Neuronal stem cell (in vitro differentiated cells): ENCODE data around the gene TMEM207.

ENCODE experiments used
- DNase-seq: peaks from one replicate; pipeline ENCODE4 v3.0.0-alpha.2; 2013; ENCODE audit warnings: low spot score
- H2AFZ ChIP-seq: one replicate; pipeline ENCODE4 v1.6.1; 2013; ENCODE audit warnings: mild to moderate bottlenecking, low read length, inconsistent platforms
- H2AK5ac ChIP-seq: 2 replicates; pipeline ENCODE4 v1.6.1; 2013; ENCODE audit warnings: low read depth, mild to moderate bottlenecking, inconsistent platforms, low read length, moderate library complexity, mixed read lengths
- H2BK120ac ChIP-seq: 2 replicates; pipeline ENCODE4 v1.6.1; 2013; ENCODE audit warnings: low read depth, mild to moderate bottlenecking, inconsistent platforms, low read length, moderate library complexity, mixed read lengths
- H2BK12ac ChIP-seq: one replicate; pipeline ENCODE4 v1.6.1; 2013; ENCODE audit warnings: low read length, inconsistent platforms
- H2BK15ac ChIP-seq: 2 replicates; pipeline ENCODE4 v1.6.1; 2013; ENCODE audit warnings: mild to moderate bottlenecking, low read length, inconsistent platforms, mixed read lengths
- H2BK5ac ChIP-seq: one replicate; pipeline ENCODE4 v1.6.1; 2013; ENCODE audit warnings: inconsistent platforms, mild to moderate bottlenecking, low read length, moderate library complexity
- H3K14ac ChIP-seq: one replicate; pipeline ENCODE4 v1.6.1; 2013; ENCODE audit warnings: low read length, inconsistent platforms
- H3K18ac ChIP-seq: 2 replicates; pipeline ENCODE4 v1.6.1; 2013; ENCODE audit warnings: low read length, inconsistent platforms
- H3K23ac ChIP-seq: 2 replicates; pipeline ENCODE4 v1.6.1; 2013; ENCODE audit warnings: low read depth, mild to moderate bottlenecking, mixed read lengths, low read length, inconsistent platforms; ENCODE audit not compliant: poor library complexity
- H3K27ac ChIP-seq: replicated peaks from 3 replicates; pipeline ENCODE4 v1.5.1; 2013; ENCODE audit warnings: low read length, inconsistent platforms
- H3K27me3 ChIP-seq, 3 experiments: 2 replicates each; pipeline ENCODE4 v1.6.1; 2013; ENCODE audit warnings: low read length in 3 of 3, mild to moderate bottlenecking in 2 of 3, inconsistent platforms in 1 of 3, low read depth in 1 of 3, mixed read lengths in 1 of 3, moderate library complexity in 1 of 3; ENCODE audit not compliant: control insufficient read depth in 3 of 3, insufficient read depth in 3 of 3
- H3K36me3 ChIP-seq, 2 donors: replicated peaks in 1 of 2; 2 replicates each; pipeline ENCODE4 v1.6.1; 2013; ENCODE audit warnings: low read length in 2 of 2; ENCODE audit not compliant: control insufficient read depth in 2 of 2, insufficient read depth in 2 of 2
- H3K4ac ChIP-seq: 2 replicates; pipeline ENCODE4 v1.6.1; 2013; ENCODE audit warnings: inconsistent platforms, mild to moderate bottlenecking, low read length, moderate library complexity
- H3K4me1 ChIP-seq, 2 donors: 1 replicate in 1 of 2; 2 replicates in 1 of 2; pipeline ENCODE4 v1.6.1; 2013; ENCODE audit warnings: low read length in 2 of 2, low read depth in 1 of 2; ENCODE audit not compliant: control insufficient read depth in 2 of 2, insufficient read depth in 1 of 2
- H3K4me2 ChIP-seq: one replicate; pipeline ENCODE4 v1.6.1; 2013; ENCODE audit warnings: mild to moderate bottlenecking, low read length, inconsistent platforms; ENCODE audit not compliant: insufficient read depth, poor library complexity, severe bottlenecking
- H3K4me3 ChIP-seq, 2 donors: 2 replicates each; pipeline ENCODE4 v1.5.1; 2013; ENCODE audit warnings: low read length in 2 of 2, mild to moderate bottlenecking in 2 of 2, inconsistent platforms in 1 of 2, moderate library complexity in 1 of 2
- H3K79me1 ChIP-seq: one replicate; pipeline ENCODE4 v1.6.1; 2013; ENCODE audit warnings: low read depth, mild to moderate bottlenecking, inconsistent platforms, low read length, moderate library complexity
- H3K9ac ChIP-seq: one replicate; pipeline ENCODE4 v1.6.1; 2013; ENCODE audit warnings: mild to moderate bottlenecking, low read depth, low read length, inconsistent platforms; ENCODE audit not compliant: poor library complexity
- H3K9me3 ChIP-seq, 2 donors: replicated peaks in 1 of 2; 2 replicates each; pipeline versions ENCODE3 to v1.6.1; 2013; ENCODE audit warnings: low read length in 2 of 2, mild to moderate bottlenecking in 2 of 2, inconsistent platforms in 1 of 2, low read depth in 1 of 2, mixed read lengths in 1 of 2, moderate library complexity in 1 of 2; ENCODE audit not compliant: control insufficient read depth in 2 of 2, insufficient read depth in 1 of 2
- H4K8ac ChIP-seq: one replicate; pipeline ENCODE4 v1.6.1; 2013; ENCODE audit warnings: low read depth, mild to moderate bottlenecking, inconsistent platforms, low read length, moderate library complexity
- H4K91ac ChIP-seq: one replicate; pipeline ENCODE4 v1.6.1; 2013; ENCODE audit warnings: low read length, low read depth, mild to moderate bottlenecking, inconsistent platforms; ENCODE audit not compliant: poor library complexity
- WGBS, 2 donors: extraction: QIAGEN DNeasy Blood & Tissue Kit; methylation state at CpG; one replicate each; pipeline ENCODE4 v1.1.7; 2013; ENCODE audit warnings: missing lambda C conversion rate in 2 of 2, mixed read lengths in 1 of 2; ENCODE audit not compliant: insufficient read length in 2 of 2, insufficient replicate concordance in 1 of 2; ENCODE audit errors: extremely low coverage in 2 of 2; 5-methylcytosine and 5-hydroxymethylcytosine counted together

TMEM207 gene

GRCh38 chr3:190492966-190493365, 43.3 kb upstream of the TMEM207 start:
- Histone ChIP-seq H3K79me1 (no peaks in the 10 kb centered on the region), H3K4me3 (no peak overlapping the region), H3K36me3 (no peaks in the 10 kb centered on the region), H3K9me3 (no peaks in the 10 kb centered on the region), H2AFZ (no peak overlapping the region), H2BK5ac (no peak overlapping the region), H2BK12ac (no peak overlapping the region), H3K27ac (no peak overlapping the region), H3K4me1 (peaks cover 0 to 2% of the 10 kb centered on the region in 2 donors), H3K9ac (no peak overlapping the region), H3K4ac (no peak overlapping the region), H2AK5ac (no peak overlapping the region), H3K18ac (no peak overlapping the region), H3K4me2 (no peak overlapping the region), H2BK120ac (no peak overlapping the region), H3K23ac (no peak overlapping the region), H2BK15ac (no peak overlapping the region), H3K14ac (no peak overlapping the region), H4K8ac (no peak overlapping the region), H3K27me3 (peaks cover 0 to 3% (median 0%) of the 10 kb centered on the region in 3 experiments), H4K91ac (no peak overlapping the region)
- no peak for DNase-seq
- WGBS, 2 donors: no CpG with 5 or more reads among the region's 4 CpGs

- no peak overlapping the region for H3K4ac ChIP-seq
- no peak overlapping the region for H3K4me3 ChIP-seq
- H3K18ac ChIP-seq: no peak overlapping the region
- no peak overlapping the region for H3K14ac ChIP-seq
- H3K79me1 ChIP-seq: no peaks in the 10 kb centered on the region
- H2AK5ac ChIP-seq: no peak overlapping the region
- H4K8ac ChIP-seq: no peak overlapping the region
- no peak overlapping the region for H2BK15ac ChIP-seq
- no peak overlapping the region for H2BK5ac ChIP-seq
- H3K27me3 ChIP-seq: peaks cover 0 to 3% (median 0%) of the 10 kb centered on the region in 3 experiments
- no peak overlapping the region for H3K23ac ChIP-seq
- no peak for DNase-seq
- no peak overlapping the region for H4K91ac ChIP-seq
- no peak overlapping the region for H3K27ac ChIP-seq
- H3K9me3 ChIP-seq: no peaks in the 10 kb centered on the region
- no peaks in the 10 kb centered on the region for H3K36me3 ChIP-seq
- H3K4me2 ChIP-seq: no peak overlapping the region
- no peak overlapping the region for H2BK12ac ChIP-seq
- H3K4me1 ChIP-seq: no peaks in the 10 kb centered on the region
- H2AFZ ChIP-seq: no peak overlapping the region
- H2BK120ac ChIP-seq: no peak overlapping the region
- no peak overlapping the region for H3K9ac ChIP-seq
These were observed 42.4 kb upstream of the TMEM207 start for GRCh38 chr3:190492129-190492528.

- H3K23ac ChIP-seq: no peak overlapping the region
- H2BK120ac ChIP-seq: no peak overlapping the region
- no peak overlapping the region for H2BK5ac ChIP-seq
- H3K4me3 ChIP-seq: no peak overlapping the region
- no peaks in the 10 kb centered on the region for H3K36me3 ChIP-seq
- H3K27me3 ChIP-seq: peaks cover 0 to 3% (median 0%) of the 10 kb centered on the region in 3 experiments
- no peak for DNase-seq
- no peaks in the 10 kb centered on the region for H3K4me1 ChIP-seq
- H2AK5ac ChIP-seq: no peak overlapping the region
- H3K4me2 ChIP-seq: no peak overlapping the region
- peak overlapping the region; percentile 19 for H3K18ac ChIP-seq
- no peak overlapping the region for H4K91ac ChIP-seq
- no peak overlapping the region for H3K27ac ChIP-seq
- H3K14ac ChIP-seq: no peak overlapping the region
- no peak overlapping the region for H2BK12ac ChIP-seq
- no peak overlapping the region for H2AFZ ChIP-seq
- H3K4ac ChIP-seq: peak overlapping the region; percentile 76
- no peak overlapping the region for H2BK15ac ChIP-seq
- H3K9ac ChIP-seq: no peak overlapping the region
- no peaks in the 10 kb centered on the region for H3K9me3 ChIP-seq
- no CpG with 5 or more reads among the region's 4 CpGs for WGBS, 2 donors
- no peak overlapping the region for H4K8ac ChIP-seq
- no peaks in the 10 kb centered on the region for H3K79me1 ChIP-seq
These were observed 41.9 kb upstream of the TMEM207 start for GRCh38 chr3:190491533-190492054.

- Histone ChIP-seq H2AFZ (no peak overlapping the region), H3K9me3 (no peaks in the 10 kb centered on the region), H3K4me2 (no peak overlapping the region), H3K9ac (no peak overlapping the region), H3K4ac (no peak overlapping the region), H4K91ac (no peak overlapping the region), H2AK5ac (no peak overlapping the region), H2BK12ac (no peak overlapping the region), H2BK120ac (no peak overlapping the region), H3K23ac (no peak overlapping the region), H2BK15ac (no peak overlapping the region), H3K27ac (no peak overlapping the region), H3K36me3 (no peaks in the 10 kb centered on the region), H4K8ac (no peak overlapping the region), H3K79me1 (no peaks in the 10 kb centered on the region), H3K14ac (no peak overlapping the region), H3K4me3 (no peak overlapping the region), H3K18ac (no peak overlapping the region), H3K27me3 (peaks cover 0 to 3% (median 0%) of the 10 kb centered on the region in 3 experiments), H3K4me1 (peaks cover 0 to 1% of the 10 kb centered on the region in 2 donors), H2BK5ac (no peak overlapping the region)
- DNase-seq: no peak
- WGBS, 2 donors: no CpG with 5 or more reads among the region's 4 CpGs
These were observed 37.4 kb upstream of the TMEM207 start for GRCh38 chr3:190486908-190487607.
